ENCODE data around the gene ANO9. TPM values are rescaled to one million over a fixed set of nuclear protein-coding genes. Genes with fewer than 3 reads are reported as not detected.

ANO9 gene
- total RNA-seq, 1 experiment from 2014 or later: 85.5 TPM

GRCh38 chr11:455566-456147, 13.8 kb upstream of the ANO9 start:
- Histone ChIP-seq H3K9me3 (no peaks in the 10 kb centered on the region), H3K4me1 (peaks cover 19% of the 10 kb centered on the region), H3K27me3 (replicated peaks; ENCODE audit: control insufficient read depth, insufficient read depth, low read length) (no peaks in the 10 kb centered on the region), H3K36me3 (ENCODE audit: control insufficient read depth, insufficient read depth, low read length) (no peaks in the 10 kb centered on the region), H3K4me3 (ENCODE audit: low read depth, low read length) (no peak overlapping the region)
- BruUV-seq (replicated peaks): no TSS peak
- Mint-ChIP-seq H3K36me3 (ENCODE audit: insufficient read depth, unreplicated experiment) (peaks cover 37% of the 10 kb centered on the region), H3K9me3 (ENCODE audit: unreplicated experiment) (no peaks in the 10 kb centered on the region), H3K27ac (ENCODE audit: unreplicated experiment) (no peak overlapping the region), H3K27me3 (ENCODE audit: insufficient read depth, unreplicated experiment) (no peaks in the 10 kb centered on the region), H3K4me1 (ENCODE audit: low read depth, unreplicated experiment) (peaks cover 25% of the 10 kb centered on the region), H3K4me3 (ENCODE audit: unreplicated experiment) (no peak overlapping the region)
- DNase-seq: no peak
- CTCF ChIA-PET: no interaction called here
- intact Hi-C loops (cut with micrococcal nuclease; ENCODE audit: unreplicated experiment): no loop called here
- TF ChIP-seq CTCF (IDR thresholded peaks at IDR 0.05; ENCODE audit: insufficient read depth in 1 of 2, low read depth in 1 of 2, low read length in 1 of 2, severe bottlenecking in 1 of 2, unreplicated experiment in 1 of 2): no peak
- POLR2A ChIA-PET: no interaction called here

GRCh38 chr11:454801-455565, 13.2 kb upstream of the ANO9 start:
- POLR2A ChIA-PET: no interaction called here

GRCh38 chr11:454043-454442, 12.2 kb upstream of the ANO9 start:
- ChIA-PET CTCF (no interaction called here), POLR2A (no interaction called here)
- Mint-ChIP-seq H3K36me3 (ENCODE audit: insufficient read depth, unreplicated experiment) (peaks cover 27% of the 10 kb centered on the region), H3K27me3 (ENCODE audit: insufficient read depth, unreplicated experiment) (no peaks in the 10 kb centered on the region), H3K9me3 (ENCODE audit: unreplicated experiment) (no peaks in the 10 kb centered on the region), H3K4me3 (ENCODE audit: unreplicated experiment) (no peak overlapping the region), H3K27ac (ENCODE audit: unreplicated experiment) (no peak overlapping the region), H3K4me1 (ENCODE audit: low read depth, unreplicated experiment) (peaks cover 14% of the 10 kb centered on the region)
- no peak for TF ChIP-seq CTCF (IDR thresholded peaks at IDR 0.05; ENCODE audit: insufficient read depth in 1 of 2, low read depth in 1 of 2, low read length in 1 of 2, severe bottlenecking in 1 of 2, unreplicated experiment in 1 of 2)
- Histone ChIP-seq H3K36me3 (ENCODE audit: control insufficient read depth, insufficient read depth, low read length) (no peaks in the 10 kb centered on the region), H3K4me1 (peaks cover 11% of the 10 kb centered on the region), H3K9me3 (no peaks in the 10 kb centered on the region), H3K27me3 (replicated peaks; ENCODE audit: control insufficient read depth, insufficient read depth, low read length) (no peaks in the 10 kb centered on the region), H3K4me3 (ENCODE audit: low read depth, low read length) (no peak overlapping the region)
- intact Hi-C loops (cut with micrococcal nuclease; ENCODE audit: unreplicated experiment): loop anchor here (5.0 kb wide), 1 partner anchor 53 kb away; the partner anchor contains the start of gene RNH1
- no peak for DNase-seq
- BruUV-seq (replicated peaks): no TSS peak

More at GRCh38 chr11:454801-455565, 13.2 kb upstream of the ANO9 start:
- Mint-ChIP-seq H3K27ac (ENCODE audit: unreplicated experiment) (no peak overlapping the region), H3K4me1 (ENCODE audit: low read depth, unreplicated experiment) (peaks cover 18% of the 10 kb centered on the region), H3K36me3 (ENCODE audit: insufficient read depth, unreplicated experiment) (peaks cover 32% of the 10 kb centered on the region), H3K9me3 (ENCODE audit: unreplicated experiment) (no peaks in the 10 kb centered on the region), H3K27me3 (ENCODE audit: insufficient read depth, unreplicated experiment) (no peaks in the 10 kb centered on the region), H3K4me3 (ENCODE audit: unreplicated experiment) (no peak overlapping the region)
- BruUV-seq (replicated peaks): no TSS peak
- Histone ChIP-seq H3K4me1 (peaks cover 12% of the 10 kb centered on the region), H3K27me3 (replicated peaks; ENCODE audit: control insufficient read depth, insufficient read depth, low read length) (no peaks in the 10 kb centered on the region), H3K9me3 (no peaks in the 10 kb centered on the region), H3K36me3 (ENCODE audit: control insufficient read depth, insufficient read depth, low read length) (no peaks in the 10 kb centered on the region), H3K4me3 (ENCODE audit: low read depth, low read length) (no peak overlapping the region)
- CTCF ChIA-PET: no interaction called here
- intact Hi-C loops (cut with micrococcal nuclease; ENCODE audit: unreplicated experiment): loop anchor here (5.0 kb wide), 1 partner anchor 52 kb away; the partner anchor contains the start of gene RNH1
- no peak for DNase-seq
- TF ChIP-seq CTCF (IDR thresholded peaks at IDR 0.05; ENCODE audit: insufficient read depth in 1 of 2, low read depth in 1 of 2, low read length in 1 of 2, severe bottlenecking in 1 of 2, unreplicated experiment in 1 of 2): no peak
